Mesendoderm (in vitro differentiated cells): ENCODE measurements around the gene CTNNA3.
A peak's percentile ranks its signal among the peaks of the same experiment; 100 is the strongest.

Source experiments
- DNase-seq: peaks from one replicate; pipeline ENCODE4 v3.0.0; 2013
- H2AK5ac ChIP-seq: 2 replicates; pipeline ENCODE4 v1.6.1; 2013; ENCODE audit warnings: low read length, inconsistent platforms
- H2BK120ac ChIP-seq: 2 replicates; pipeline ENCODE4 v1.6.1; 2013; ENCODE audit warnings: low read depth, mild to moderate bottlenecking, low read length, moderate library complexity, mixed read lengths
- H2BK15ac ChIP-seq: replicated peaks from 2 replicates; pipeline ENCODE4 v1.6.1; 2013; ENCODE audit warnings: low read depth, mild to moderate bottlenecking, moderate library complexity
- H2BK5ac ChIP-seq: 2 replicates; pipeline ENCODE4 v1.6.1; 2013; ENCODE audit warnings: low read length, inconsistent platforms
- H3K18ac ChIP-seq: 2 replicates; pipeline ENCODE4 v1.6.1; 2013; ENCODE audit warnings: mild to moderate bottlenecking, low read length, mixed read lengths
- H3K23ac ChIP-seq: one replicate; pipeline ENCODE4 v1.6.1; 2013; ENCODE audit warnings: low read length
- H3K27ac ChIP-seq: 2 replicates; pipeline ENCODE4 v1.5.1; 2013; ENCODE audit warnings: low read depth, mild to moderate bottlenecking, inconsistent platforms, low read length, moderate library complexity
- H3K27me3 ChIP-seq: 2 replicates; pipeline ENCODE4 v1.6.1; 2013; ENCODE audit warnings: low read length, control low read depth, mild to moderate bottlenecking, inconsistent platforms; ENCODE audit not compliant: insufficient read depth, poor library complexity
- H3K36me3 ChIP-seq: 2 replicates; pipeline ENCODE4 v1.6.1; 2013; ENCODE audit warnings: low read length, inconsistent platforms; ENCODE audit not compliant: control insufficient read depth, insufficient read depth
- H3K4ac ChIP-seq: one replicate; pipeline ENCODE4 v1.6.1; 2013; ENCODE audit warnings: low read depth, mild to moderate bottlenecking, low read length, moderate library complexity
- H3K4me1 ChIP-seq: 2 replicates; pipeline ENCODE4 v1.6.1; 2013; ENCODE audit warnings: low read depth, low read length, inconsistent platforms; ENCODE audit not compliant: control insufficient read depth
- H3K4me2 ChIP-seq: 2 replicates; pipeline ENCODE4 v1.6.1; 2013; ENCODE audit warnings: low read length
- H3K4me3 ChIP-seq: 2 replicates; pipeline ENCODE4 v1.5.1; 2013; ENCODE audit warnings: mild to moderate bottlenecking, low read length
- H3K56ac ChIP-seq: one replicate; pipeline ENCODE4 v1.6.1; 2013; ENCODE audit warnings: low read length
- H3K79me1 ChIP-seq: 2 replicates; pipeline ENCODE4 v1.6.1; 2013; ENCODE audit warnings: low read length, inconsistent platforms
- H3K79me2 ChIP-seq: 2 replicates; pipeline ENCODE4 v1.6.1; 2013; ENCODE audit warnings: mild to moderate bottlenecking, low read length; ENCODE audit not compliant: control insufficient read depth, insufficient read depth
- H3K9ac ChIP-seq: 2 replicates; pipeline ENCODE4 v1.6.1; 2013; ENCODE audit warnings: low read length, inconsistent platforms
- H4K5ac ChIP-seq: one replicate; pipeline ENCODE4 v1.6.1; 2013; ENCODE audit warnings: low read length
- H4K8ac ChIP-seq: one replicate; pipeline ENCODE4 v1.6.1; 2013; ENCODE audit warnings: low read depth, mild to moderate bottlenecking, control low read depth, low read length, moderate library complexity
- WGBS: extraction: QIAGEN DNeasy Blood & Tissue Kit; methylation state at CpG from one replicate; pipeline ENCODE4 v1.1.7; 2013; ENCODE audit warnings: low lambda C conversion rate, missing lambda C conversion rate; ENCODE audit not compliant: insufficient coverage; ENCODE audit errors: extremely low coverage; 5-methylcytosine and 5-hydroxymethylcytosine counted together

Gene CTNNA3

GRCh38 chr10:67331121-67331910 lies 364.7 kb downstream of the CTNNA3 start:
- Histone ChIP-seq H3K79me2 (no peaks in the 10 kb centered on the region), H3K56ac (no peak overlapping the region), H3K9ac (no peak overlapping the region), H2BK120ac (no peak overlapping the region), H2BK5ac (no peak overlapping the region), H3K4ac (no peak overlapping the region), H3K36me3 (no peaks in the 10 kb centered on the region), H4K5ac (no peak overlapping the region), H2AK5ac (no peak overlapping the region), H3K4me3 (no peak overlapping the region), H3K4me1 (no peaks in the 10 kb centered on the region), H3K18ac (no peak overlapping the region), H3K27ac (no peak overlapping the region), H2BK15ac (no peak overlapping the region), H3K4me2 (no peak overlapping the region), H4K8ac (no peak overlapping the region), H3K27me3 (no peaks in the 10 kb centered on the region), H3K23ac (no peak overlapping the region), H3K79me1 (no peaks in the 10 kb centered on the region)
- no peak for DNase-seq
- no CpG with 5 or more reads among the region's 1 CpG for WGBS

GRCh38 chr10:67327626-67328535 lies 368.1 kb downstream of the CTNNA3 start:
- no peak overlapping the region for H3K27ac ChIP-seq
- WGBS: no CpG with 5 or more reads among the region's 9 CpGs
- no peak overlapping the region for H2AK5ac ChIP-seq
- H3K36me3 ChIP-seq: no peaks in the 10 kb centered on the region
- H2BK120ac ChIP-seq: no peak overlapping the region
- no peak overlapping the region for H3K4me3 ChIP-seq
- H3K79me1 ChIP-seq: no peaks in the 10 kb centered on the region
- no peaks in the 10 kb centered on the region for H3K4me1 ChIP-seq
- no peak overlapping the region for H3K23ac ChIP-seq
- no peaks in the 10 kb centered on the region for H3K27me3 ChIP-seq
- H3K4me2 ChIP-seq: no peak overlapping the region
- H3K56ac ChIP-seq: no peak overlapping the region
- H2BK15ac ChIP-seq: no peak overlapping the region
- H3K18ac ChIP-seq: no peak overlapping the region
- no peak overlapping the region for H3K4ac ChIP-seq
- H3K9ac ChIP-seq: no peak overlapping the region
- no peak overlapping the region for H4K5ac ChIP-seq
- DNase-seq: no peak
- H4K8ac ChIP-seq: no peak overlapping the region
- no peak overlapping the region for H2BK5ac ChIP-seq
- H3K79me2 ChIP-seq: no peaks in the 10 kb centered on the region

DNA sequence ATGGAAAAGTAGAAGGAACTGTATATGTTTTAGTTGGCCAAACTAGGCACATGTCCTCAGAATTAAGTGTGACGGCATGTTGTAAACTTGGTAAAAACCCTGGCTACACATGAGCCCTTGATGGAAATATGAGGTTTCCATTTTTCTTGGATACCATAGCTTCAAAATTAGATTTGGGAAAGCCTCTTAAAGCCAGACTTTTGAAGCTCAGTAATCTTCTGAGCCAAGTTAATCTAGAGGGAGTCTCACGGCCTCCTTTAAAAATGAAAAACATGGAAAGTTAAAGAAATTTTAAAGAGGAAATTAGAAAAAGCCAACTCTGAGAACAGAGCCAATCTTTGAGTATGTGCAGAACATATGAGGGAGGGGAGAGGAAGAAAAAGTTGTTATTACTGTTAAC lies 376.0 kb downstream of the CTNNA3 start:
- Histone ChIP-seq H4K5ac (no peak overlapping the region), H2AK5ac (no peak overlapping the region), H3K36me3 (no peaks in the 10 kb centered on the region), H3K4ac (no peak overlapping the region), H3K27ac (no peak overlapping the region), H3K27me3 (no peaks in the 10 kb centered on the region), H3K4me3 (no peak overlapping the region), H4K8ac (no peak overlapping the region), H3K18ac (no peak overlapping the region), H3K4me1 (no peaks in the 10 kb centered on the region), H3K56ac (no peak overlapping the region), H2BK15ac (no peak overlapping the region), H2BK120ac (no peak overlapping the region), H3K23ac (no peak overlapping the region), H3K9ac (no peak overlapping the region), H3K79me2 (no peaks in the 10 kb centered on the region), H3K79me1 (no peaks in the 10 kb centered on the region), H3K4me2 (no peak overlapping the region), H2BK5ac (no peak overlapping the region)
- DNase-seq: no peak
- no CpG with 5 or more reads among the region's 2 CpGs for WGBS

DNA sequence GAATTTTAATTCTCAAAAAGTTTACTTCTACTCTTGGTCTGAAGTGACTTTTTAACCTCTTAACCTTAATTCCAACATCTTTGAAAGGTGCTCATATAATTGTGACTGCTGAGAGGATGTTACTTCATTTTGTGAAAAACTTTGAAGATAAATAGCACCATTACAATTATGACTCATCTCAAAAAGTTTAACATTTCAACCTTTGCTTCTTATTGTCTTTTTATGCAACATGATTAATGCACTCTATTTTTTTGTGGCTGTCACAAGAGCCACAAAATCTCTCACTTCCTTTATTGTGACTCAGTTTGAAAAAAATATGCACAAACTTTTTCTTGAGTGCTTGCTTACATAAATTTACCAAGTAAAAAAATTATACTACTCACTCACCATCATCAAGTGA lies 387.1 kb downstream of the CTNNA3 start:
- Histone ChIP-seq H3K4me1 (no peaks in the 10 kb centered on the region), H3K4me2 (no peak overlapping the region), H3K9ac (no peak overlapping the region), H3K27ac (no peak overlapping the region), H2BK15ac (no peak overlapping the region), H3K79me1 (no peaks in the 10 kb centered on the region), H2AK5ac (no peak overlapping the region), H3K36me3 (no peaks in the 10 kb centered on the region), H3K79me2 (no peaks in the 10 kb centered on the region), H3K27me3 (no peaks in the 10 kb centered on the region), H2BK120ac (no peak overlapping the region), H4K8ac (no peak overlapping the region), H3K23ac (no peak overlapping the region), H2BK5ac (no peak overlapping the region), H3K56ac (no peak overlapping the region), H3K4me3 (no peak overlapping the region), H3K18ac (no peak overlapping the region), H3K4ac (no peak overlapping the region), H4K5ac (no peak overlapping the region)
- no peak for DNase-seq

DNA sequence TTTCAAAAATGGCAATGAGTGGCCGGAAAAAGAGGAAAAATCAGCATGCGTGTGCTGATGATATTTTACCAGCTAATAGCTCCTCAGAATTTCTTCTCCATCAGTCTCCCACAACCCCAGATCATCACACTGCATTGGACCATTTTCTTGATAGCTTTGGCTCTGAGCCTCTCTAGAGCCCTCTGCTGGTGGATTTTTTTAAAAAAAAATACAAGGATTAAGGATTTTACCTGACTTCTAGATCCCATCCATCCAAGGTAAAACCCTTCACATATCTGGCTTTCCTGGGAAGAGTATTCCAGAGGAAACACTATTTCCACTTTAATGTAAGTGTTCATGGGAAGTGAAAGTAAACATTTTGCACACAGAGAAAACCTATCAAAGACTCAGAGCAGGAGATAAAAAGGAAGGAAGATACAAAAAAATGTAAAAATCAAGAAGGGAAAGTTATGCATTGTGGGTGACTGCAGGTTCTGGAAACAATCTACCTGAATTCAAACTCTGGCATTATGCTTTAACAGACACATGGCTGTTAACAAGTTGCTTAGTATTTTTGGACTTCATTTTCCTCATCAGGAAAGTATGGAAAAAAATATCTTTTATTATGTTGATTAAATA lies 389.3 kb downstream of the CTNNA3 start:
- H3K4me3 ChIP-seq: no peak overlapping the region
- no peaks in the 10 kb centered on the region for H3K4me1 ChIP-seq
- DNase-seq: peak; percentile 59
- H2AK5ac ChIP-seq: no peak overlapping the region
- no peak overlapping the region for H3K4me2 ChIP-seq
- no peaks in the 10 kb centered on the region for H3K79me1 ChIP-seq
- H3K18ac ChIP-seq: no peak overlapping the region
- H3K36me3 ChIP-seq: no peaks in the 10 kb centered on the region
- H3K4ac ChIP-seq: no peak overlapping the region
- no peak overlapping the region for H3K56ac ChIP-seq
- no peak overlapping the region for H4K8ac ChIP-seq
- H4K5ac ChIP-seq: no peak overlapping the region
- no peak overlapping the region for H2BK15ac ChIP-seq
- no peaks in the 10 kb centered on the region for H3K27me3 ChIP-seq
- no peak overlapping the region for H2BK120ac ChIP-seq
- no peaks in the 10 kb centered on the region for H3K79me2 ChIP-seq
- no CpG with 5 or more reads among the region's 2 CpGs for WGBS
- H3K23ac ChIP-seq: no peak overlapping the region
- H3K27ac ChIP-seq: no peak overlapping the region
- no peak overlapping the region for H3K9ac ChIP-seq
- H2BK5ac ChIP-seq: no peak overlapping the region
